GM21526 (cell line): Measurements from ENCODE around the gene GNB2.

Source experiments
- ATAC-seq: cut with Tn5 transposase; IDR thresholded peaks from one replicate; pipeline ENCODE4 v1.9.1; 2021; ENCODE audit warnings: moderate library complexity; ENCODE audit not compliant: unreplicated experiment, low FRiP score

Gene GNB2

DNA sequence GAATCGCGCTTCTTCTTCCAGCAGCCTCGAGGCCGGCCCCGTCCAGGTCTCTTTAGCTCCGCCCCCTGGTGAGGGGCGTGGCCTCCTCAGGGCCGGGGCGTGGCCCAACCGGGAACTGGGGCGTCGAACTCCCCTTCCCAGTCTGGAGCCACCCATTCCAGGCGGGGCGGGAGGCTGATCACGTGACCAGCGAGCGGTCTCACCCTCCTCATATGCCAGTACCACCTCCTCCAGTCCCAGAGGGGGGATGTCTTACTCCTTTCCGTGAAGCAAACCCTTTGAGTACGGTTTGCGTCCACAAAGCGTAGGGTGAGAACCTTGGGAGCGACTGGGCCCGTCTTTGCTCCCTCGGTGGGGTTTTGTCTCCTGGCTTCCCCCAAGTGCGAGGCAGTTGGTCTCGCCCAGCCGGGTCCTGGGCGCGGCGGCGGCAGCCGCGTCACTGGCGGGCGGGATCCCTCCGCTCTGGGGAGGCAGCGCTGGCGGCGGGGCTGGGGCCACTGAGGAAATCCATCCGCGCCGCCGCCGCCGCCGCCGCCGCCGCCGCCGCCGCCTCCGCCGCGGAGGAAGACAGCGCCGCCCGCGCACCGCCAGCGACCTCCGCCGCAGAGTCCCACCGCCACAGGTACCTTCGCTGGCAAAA is at the start of gene GNB2:
Gene GNB2 (plus strand): TSS at position 439 of the 640 bp plus-strand sequence. CDS start 2,526 bp downstream, outside the sequence.
- ATAC-seq: peak; percentile 50

DNA sequence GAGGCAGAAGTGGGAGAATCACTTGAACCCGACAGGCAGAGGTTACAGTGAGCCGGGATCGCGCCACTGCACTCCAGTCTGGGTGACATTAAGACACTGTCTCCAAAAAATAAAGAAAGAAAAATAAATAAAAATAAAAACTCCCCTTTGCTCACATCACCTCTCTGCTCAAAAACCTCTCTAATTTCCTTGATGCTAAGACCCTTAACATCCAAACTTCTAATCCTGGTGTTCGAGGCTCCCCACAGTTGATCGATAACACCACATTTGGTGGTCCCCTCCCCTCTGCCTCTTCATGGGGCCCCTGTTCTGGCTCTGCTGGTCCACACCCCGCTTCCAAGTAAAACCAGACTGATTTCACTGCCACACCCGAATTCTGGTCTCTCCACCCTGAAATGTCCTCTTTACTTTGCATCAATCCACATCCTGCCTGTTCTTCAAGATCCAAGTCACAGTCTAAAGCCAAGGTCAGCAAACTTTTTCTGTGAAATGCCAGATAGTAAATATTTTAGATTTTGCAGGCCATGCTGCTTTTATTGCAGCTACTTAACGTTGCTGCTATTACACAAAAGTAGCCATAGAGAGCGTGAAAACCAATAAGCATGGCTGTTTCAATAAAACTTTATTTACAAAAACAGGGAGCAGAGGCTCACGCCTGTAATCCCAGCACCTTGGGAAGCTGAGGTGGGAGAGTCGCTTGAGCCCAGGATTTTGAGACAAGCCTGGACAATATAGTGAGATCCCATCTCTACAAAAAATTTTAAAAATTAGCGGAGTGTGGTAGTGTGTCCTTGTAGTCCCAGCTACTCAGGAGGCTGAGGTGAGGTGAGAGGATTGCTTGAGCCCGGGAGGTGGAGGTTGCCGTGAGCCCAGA is 49.4 kb upstream of the GNB2 start:
- no peak for ATAC-seq

DNA sequence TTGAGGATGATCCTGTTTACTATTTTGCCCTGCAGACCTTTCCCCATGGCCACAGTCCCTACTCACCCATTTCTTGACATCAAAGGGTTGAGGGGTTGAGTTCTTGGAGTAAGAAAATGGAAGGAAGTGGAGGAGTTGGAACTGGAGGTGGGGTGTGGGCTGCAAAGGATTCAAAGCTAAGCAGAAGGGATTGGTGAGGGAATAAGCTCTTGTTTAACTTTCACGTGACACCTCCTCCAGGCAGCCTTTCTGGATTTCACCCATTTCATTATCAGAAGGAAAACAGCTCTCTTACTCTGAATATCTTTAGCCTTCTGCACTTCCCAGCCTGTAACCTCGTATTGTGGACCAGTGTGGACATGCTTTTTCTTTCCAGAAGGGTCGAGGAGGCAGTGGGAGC is 47.5 kb upstream of the GNB2 start:
- no peak for ATAC-seq

DNA sequence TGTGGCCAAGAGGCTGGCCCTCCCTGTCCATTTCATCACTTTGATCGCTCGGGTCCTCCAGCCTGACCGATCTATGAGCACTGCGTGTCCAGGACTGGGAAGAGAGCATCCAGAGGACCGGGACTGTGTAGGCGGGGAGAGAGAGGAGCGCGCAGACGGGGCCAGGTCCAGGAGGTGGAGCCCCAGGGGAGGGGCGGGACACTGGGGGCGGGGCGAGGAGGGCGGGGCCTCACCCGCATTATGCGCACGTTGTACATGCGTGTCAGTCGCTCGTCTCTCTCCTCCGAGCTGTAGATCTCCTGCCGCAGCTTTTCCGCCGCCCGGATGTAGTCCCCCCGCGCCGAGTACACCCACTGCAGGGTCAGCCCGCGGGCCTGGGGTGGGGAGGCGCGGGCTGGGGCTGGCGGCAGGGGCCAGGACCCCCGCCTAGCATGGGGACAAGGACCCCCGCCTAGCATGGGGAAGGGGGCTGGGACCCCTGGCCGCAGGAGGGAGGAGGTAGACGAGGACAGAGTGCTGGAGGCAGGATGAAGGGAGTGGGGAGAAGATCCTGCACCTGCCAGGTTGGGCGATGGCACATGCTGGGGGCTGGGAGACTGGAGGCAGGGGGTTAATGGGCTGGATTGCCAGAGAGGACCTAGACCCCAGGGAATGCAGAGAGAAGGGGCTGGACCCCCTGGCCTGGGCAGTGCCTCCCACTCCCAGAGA is 46.9 kb upstream of the GNB2 start:
- ATAC-seq: peak; percentile 80

DNA sequence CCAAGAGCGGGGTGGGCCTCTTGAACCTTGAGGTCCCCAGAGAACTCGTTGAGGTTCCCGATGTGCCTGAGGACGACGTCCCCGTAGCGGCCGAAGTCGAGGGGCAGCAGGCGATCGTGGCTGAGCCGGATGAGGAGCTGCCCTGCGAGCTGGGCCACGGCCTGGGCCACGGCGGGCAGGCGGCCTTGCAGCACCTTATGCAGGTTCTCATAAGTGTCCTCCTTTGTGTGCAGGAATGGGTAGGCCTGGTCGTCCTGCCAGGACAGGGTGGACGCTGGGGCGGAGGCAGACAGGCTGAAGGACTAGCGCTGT is 46.3 kb upstream of the GNB2 start:
- ATAC-seq: no peak

DNA sequence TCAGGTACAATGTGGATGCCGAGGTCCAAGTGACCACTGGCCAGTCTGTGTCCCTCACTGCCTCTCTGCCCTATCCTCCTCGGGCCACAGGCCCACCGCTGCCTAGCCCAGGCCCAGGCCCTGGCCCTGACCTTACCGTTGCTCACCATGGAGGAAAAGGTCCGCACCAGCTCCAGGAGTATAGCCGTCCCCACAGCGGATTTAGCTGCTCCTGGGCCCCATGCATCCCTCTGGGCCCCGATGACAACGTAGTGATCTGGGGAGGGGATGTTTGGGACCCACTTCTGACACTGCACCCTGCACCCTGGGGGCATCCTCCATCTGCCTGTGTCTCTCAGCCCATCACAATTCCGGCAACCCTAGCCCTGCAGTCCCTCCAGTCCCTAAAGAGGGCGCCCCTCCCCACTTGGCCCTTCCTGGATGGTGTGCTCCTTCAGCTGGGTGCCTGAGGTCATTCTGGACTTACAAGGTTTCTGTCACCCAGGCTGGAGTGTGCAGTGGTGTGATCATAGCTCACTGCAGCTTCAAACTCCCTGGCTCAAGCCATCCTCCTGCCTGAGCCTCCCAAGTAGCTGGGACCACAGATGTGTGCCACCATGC is 44.3 kb upstream of the GNB2 start:
- no peak for ATAC-seq

DNA sequence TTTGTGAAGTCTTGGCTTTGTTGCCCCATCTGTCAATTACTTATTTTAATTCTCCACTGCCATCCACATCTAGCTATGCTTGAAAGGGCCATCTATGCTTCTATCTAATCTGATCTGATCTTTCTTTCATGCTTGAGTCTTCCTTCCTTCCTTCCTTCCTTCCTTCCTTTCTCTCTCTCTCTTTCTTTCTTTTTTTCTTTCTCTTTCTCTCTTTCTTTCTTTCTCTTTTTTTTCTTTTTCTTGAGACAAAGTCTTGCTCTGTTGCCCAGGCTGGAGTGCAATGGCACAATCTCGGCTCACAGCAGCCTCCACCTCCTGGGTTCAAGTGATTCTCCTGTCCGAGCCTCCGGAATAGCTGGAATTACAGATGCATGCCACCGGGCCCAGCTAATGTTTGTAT is 43.5 kb upstream of the GNB2 start:
- no peak for ATAC-seq

DNA sequence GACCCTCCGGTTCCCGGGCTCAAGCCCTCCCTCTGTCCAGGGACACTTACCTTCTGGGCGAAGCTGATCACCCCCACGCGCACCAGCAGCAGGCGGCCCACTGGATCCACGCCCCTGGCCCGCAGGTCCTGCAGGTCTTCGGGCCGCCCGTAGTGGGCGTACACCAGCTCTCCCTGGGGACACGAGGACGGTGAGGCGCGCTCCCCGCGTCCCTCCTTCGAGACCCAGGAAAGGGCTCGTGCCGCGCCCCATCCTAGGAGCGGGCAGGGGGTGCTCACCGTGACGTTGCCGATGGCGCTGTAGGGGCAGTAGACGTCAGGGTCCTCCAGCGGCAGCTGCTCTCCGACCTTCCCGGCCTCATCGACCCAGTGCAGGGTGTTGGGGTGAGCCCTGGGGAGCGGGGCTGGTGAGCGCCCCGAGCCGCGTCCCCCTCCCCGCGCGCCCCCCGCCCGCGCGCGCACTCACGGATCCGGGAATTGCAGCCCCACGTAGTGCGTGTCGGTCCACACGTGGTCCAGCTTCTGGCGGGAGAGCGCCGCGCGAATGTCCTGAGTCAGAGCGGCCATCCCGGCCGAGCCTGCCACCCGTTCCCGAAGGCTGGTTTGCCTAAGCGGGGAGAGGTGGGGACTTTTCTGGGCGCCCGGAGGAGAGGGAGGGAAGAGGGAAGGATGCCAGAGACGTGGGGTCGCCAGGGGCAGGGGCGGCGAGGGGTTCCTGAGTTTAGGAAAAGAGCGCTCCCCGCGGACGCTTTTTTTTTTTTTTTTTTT is 40.4 kb upstream of the GNB2 start:
- ATAC-seq: no peak

DNA sequence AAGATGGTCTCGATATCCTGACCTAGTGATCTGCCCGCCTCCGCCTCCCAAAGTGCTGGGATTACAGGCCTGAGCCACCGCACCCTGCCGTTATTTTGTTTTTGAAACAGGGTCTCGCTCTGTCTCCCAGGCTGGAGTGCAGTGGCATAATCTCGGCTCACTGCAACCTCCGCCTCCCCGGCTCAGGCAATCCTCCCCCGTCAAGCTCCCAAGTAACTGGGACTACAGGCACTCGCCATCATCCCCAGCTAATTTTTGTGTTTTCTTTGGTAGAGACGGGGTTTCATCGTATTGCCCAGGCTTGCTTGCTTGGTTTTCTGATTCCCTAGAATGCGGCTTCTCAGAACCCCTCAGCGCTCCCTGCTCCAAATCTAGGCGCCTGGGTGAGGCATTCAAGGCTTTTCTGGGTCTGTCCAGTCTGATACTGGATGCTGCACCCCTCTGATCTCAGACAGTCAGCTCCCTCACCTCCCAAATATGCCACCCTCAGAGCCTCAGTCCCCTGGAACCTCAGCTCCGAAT is 33.5 kb upstream of the GNB2 start:
- no peak for ATAC-seq

DNA sequence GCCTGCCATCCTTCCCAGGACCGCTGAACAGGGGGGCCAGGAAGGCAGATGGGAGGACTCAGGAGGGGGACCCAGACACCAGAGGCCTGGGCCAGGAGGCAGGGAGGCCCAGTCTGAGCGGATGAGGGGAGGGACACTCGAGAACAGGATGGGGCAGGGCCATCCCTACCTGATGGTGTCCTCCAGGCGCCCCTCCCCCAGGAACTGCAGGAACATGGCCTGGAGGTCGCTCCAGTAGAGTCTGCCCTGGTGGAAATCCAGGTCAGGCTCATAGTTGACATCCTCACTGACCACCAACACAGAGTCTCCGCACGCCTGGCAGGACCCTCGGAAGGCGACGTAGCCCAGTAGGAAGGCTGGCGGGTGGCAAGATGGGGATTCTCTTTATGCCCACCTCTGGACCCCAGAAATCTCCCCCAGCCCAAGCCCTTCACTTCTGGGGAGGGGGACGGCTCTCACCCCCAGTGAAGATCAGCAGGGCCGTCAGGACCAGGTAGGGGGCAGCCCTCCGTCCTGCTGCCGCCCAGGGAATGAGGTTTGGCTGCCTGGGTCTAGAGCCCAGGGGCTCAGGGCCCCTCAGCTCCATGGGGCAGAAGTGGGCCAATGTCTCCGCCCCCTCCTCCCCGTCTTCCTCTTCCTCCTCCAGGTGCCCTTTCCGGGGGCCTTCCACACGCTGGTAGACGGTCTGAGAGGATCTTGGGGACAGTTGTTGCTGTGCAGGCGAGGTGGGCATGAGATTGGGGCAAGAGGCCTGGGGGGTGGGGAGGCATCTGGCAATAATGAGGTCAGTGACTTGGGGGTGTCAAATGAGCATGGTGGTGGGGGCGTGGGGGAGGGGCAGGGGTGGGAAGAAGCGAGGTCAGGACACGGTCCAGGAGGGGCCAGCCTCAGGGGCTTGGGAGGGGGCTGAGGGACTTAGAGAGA is 32.8 kb upstream of the GNB2 start:
- ATAC-seq: no peak

DNA sequence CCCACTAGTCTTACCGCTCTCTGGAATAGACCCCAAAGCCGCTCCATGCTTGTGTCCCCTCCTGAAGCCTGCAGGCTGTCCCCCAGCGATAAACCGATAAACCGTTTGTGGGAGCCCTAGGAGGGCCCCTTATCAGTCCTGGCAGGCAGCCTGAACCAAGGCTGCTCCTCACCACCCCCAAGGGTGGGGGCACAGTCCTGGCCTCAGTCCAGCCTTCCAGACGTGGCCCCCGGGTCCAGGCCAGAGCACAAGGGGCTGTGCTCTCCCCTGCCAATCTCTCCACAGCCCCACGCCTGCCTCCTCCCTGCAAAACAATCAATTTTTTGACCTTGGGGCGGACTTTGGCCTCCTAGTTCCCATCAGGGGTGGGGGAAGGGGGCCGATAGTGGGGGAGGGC is 32.1 kb upstream of the GNB2 start, which contains the start of gene TFR2:
Gene TFR2 (minus strand): TSS at position 90 of the 397 bp plus-strand sequence. CDS start 43 bp downstream, at position 47.
- ATAC-seq: no peak

DNA sequence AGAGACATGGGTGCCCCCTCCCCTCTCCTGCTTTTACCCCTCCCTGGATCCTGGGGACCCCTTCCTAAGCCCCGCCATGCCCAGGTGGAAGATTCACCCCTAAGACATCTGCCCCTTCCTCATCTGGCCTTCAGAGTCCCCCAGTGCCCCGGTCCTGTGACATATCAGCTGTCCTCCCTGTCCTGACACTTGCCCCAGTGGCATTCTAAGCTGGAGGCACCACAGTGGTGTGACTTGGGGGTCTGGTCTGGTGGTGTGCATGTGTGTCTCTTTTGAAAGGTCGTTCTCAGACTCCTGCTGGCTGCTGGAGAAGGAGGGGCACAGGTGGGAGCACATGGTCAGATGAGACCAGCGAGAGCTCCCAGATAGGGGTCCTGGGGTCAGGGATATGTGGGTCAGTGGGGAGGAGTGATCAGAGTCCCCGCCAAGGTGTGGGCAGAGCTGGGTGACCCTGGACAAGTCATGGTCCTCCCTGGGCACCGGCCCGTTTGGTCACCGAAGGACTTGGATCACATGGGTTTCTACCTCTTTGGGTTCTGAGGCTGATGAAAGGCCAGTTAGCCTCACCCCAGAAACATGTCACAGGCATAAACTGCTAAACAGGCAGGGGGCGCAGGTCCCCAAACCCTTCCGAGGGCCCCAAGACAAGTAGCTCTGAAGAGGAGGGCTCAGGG is 31.5 kb upstream of the GNB2 start:
- no peak for ATAC-seq

DNA sequence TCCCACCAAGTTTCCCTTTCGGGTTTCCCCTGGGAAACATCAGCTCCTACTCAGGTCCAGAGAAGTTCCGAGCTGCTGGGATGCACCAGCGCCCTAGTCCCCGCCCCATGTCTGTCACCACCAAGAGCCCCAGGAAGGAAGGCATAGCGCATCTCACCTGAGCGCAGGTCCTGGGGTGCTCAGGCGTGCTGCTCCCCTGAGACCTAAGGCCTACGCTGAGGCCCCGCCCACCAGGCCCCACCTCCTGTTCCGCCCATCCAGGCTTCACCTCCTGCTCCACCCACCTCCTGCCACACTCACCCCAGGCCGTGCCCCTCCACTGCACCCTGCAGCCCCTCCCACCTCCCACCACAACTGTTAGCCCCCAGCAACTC is 31.0 kb upstream of the GNB2 start:
- ATAC-seq: no peak

DNA sequence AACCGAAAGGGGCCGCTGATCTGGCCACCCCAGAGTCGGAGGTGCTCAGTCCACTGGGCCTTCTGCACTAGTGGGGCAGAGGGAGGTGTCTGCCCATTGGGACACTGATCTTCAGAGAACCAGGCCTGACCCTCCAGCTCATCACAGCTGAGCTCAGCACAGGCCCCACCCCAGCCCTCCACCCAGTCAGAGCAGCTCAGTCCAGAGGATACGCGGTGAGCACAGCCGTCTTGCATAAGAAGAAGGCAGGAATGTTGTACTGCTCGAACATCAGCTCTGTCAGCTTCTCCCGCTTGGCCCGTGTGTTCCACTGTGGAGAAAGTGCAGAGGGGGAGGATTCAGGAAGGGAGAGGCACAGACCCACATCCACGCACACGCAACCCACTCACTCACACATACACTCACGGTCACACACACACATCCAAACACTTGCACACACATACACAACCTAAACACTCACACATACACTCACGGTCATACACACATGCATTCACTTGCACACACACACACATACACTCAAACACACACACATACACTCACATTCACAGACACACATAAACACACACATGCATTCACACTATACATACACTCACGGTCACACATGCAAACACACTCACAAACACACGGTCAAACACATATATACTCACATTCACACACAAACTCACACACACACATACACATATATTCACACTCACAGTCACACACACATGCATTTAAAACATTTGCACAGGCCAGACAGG is 23.5 kb upstream of the GNB2 start:
- no peak for ATAC-seq

DNA sequence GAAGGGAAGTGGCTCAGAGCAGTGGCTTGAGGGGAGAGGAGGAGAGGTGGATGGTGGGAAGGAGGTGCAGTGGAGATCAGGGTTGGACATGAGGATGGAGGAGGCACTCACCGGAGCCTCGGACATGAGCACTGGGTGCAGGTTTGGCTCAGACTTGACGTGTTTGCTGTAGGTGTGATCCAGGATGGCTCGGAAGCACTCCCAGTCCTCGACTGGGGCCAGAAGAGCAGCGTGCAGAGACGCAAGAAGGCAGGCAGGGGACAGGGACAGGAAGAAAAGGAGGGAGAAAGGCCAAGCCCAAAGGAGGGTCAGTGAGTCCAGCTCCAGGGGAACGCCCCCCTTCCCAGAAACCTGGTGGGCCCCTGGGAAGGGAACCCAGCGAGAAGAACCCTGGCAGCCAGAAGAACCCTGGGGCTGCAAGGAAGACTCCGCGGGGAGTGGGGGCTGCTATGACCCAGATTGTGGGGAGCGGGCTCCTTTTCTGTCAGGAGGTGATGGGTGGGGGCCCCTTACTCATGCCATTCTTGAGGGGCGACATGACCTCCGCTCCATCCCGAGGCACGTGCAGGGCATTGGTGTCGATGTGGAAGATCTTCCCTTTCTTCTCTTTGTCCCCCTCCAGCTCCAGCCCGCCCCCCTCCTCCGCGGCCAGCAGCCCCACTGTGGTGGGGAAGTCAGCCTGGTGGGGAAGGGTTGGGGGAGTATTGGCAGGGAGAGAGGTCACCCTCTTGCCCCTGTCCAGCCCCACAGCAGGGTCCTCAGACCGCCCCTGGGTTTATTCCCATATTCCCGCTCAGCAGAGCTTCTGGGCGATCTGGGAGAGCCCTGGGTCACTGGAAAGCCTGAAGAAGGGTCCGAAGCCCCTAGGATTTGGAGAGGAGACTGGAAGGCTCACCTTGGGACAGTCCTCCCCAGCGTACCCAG is 18.4 kb upstream of the GNB2 start:
- ATAC-seq: no peak

DNA sequence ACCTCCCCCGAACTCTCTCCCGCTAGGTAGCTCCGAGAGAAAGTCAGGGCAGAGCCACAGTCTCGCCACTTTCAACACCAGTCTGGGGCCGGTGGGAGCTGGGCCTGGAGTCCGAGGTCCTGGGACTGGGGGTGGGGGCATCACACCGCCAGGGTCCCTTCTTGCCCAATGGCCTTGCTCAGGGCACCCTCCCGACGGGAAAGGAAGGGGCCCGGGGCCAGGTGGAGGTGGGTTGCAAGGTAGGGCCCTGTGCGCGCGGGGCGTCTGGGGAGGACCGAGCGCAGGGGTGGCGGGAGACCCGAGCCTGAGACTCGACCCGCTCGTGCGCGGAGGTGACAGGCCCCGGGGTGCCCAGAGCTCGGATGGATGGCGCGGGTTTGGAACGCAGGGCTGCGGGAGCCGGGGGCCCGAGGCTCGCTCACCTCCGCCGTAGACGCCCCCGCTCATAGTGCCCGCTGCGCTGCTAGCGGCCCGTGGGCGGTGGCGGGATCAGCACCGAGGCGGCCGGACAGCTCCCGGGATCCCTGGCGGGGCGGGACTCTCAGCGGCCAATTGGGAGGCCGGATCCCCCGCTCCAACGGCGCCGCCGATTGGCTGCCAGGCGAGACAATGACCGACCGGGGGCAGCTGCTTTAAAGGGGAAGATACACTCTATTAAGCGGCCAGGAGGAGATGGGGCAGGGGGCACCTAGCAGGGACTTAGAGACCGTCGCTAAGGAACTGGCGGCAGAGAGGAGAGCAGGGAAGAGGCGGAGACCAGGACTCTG is 17.4 kb upstream of the GNB2 start, which contains the start of gene ACTL6B:
Gene ACTL6B (minus strand): TSS at position 541 of the 767 bp plus-strand sequence. CDS start 94 bp downstream, at position 447.
- ATAC-seq: no peak
